Measurements from ENCODE around the gene IGSF9B.
"Not testable (repeated sequence)": the region's sequence is repeated elsewhere in the genome, so short reads cannot be mapped to it uniquely, and the experiment has no call there.

Gene IGSF9B, protein sequence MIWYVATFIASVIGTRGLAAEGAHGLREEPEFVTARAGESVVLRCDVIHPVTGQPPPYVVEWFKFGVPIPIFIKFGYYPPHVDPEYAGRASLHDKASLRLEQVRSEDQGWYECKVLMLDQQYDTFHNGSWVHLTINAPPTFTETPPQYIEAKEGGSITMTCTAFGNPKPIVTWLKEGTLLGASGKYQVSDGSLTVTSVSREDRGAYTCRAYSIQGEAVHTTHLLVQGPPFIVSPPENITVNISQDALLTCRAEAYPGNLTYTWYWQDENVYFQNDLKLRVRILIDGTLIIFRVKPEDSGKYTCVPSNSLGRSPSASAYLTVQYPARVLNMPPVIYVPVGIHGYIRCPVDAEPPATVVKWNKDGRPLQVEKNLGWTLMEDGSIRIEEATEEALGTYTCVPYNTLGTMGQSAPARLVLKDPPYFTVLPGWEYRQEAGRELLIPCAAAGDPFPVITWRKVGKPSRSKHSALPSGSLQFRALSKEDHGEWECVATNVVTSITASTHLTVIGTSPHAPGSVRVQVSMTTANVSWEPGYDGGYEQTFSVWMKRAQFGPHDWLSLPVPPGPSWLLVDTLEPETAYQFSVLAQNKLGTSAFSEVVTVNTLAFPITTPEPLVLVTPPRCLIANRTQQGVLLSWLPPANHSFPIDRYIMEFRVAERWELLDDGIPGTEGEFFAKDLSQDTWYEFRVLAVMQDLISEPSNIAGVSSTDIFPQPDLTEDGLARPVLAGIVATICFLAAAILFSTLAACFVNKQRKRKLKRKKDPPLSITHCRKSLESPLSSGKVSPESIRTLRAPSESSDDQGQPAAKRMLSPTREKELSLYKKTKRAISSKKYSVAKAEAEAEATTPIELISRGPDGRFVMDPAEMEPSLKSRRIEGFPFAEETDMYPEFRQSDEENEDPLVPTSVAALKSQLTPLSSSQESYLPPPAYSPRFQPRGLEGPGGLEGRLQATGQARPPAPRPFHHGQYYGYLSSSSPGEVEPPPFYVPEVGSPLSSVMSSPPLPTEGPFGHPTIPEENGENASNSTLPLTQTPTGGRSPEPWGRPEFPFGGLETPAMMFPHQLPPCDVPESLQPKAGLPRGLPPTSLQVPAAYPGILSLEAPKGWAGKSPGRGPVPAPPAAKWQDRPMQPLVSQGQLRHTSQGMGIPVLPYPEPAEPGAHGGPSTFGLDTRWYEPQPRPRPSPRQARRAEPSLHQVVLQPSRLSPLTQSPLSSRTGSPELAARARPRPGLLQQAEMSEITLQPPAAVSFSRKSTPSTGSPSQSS (N-terminal part only)

DNA sequence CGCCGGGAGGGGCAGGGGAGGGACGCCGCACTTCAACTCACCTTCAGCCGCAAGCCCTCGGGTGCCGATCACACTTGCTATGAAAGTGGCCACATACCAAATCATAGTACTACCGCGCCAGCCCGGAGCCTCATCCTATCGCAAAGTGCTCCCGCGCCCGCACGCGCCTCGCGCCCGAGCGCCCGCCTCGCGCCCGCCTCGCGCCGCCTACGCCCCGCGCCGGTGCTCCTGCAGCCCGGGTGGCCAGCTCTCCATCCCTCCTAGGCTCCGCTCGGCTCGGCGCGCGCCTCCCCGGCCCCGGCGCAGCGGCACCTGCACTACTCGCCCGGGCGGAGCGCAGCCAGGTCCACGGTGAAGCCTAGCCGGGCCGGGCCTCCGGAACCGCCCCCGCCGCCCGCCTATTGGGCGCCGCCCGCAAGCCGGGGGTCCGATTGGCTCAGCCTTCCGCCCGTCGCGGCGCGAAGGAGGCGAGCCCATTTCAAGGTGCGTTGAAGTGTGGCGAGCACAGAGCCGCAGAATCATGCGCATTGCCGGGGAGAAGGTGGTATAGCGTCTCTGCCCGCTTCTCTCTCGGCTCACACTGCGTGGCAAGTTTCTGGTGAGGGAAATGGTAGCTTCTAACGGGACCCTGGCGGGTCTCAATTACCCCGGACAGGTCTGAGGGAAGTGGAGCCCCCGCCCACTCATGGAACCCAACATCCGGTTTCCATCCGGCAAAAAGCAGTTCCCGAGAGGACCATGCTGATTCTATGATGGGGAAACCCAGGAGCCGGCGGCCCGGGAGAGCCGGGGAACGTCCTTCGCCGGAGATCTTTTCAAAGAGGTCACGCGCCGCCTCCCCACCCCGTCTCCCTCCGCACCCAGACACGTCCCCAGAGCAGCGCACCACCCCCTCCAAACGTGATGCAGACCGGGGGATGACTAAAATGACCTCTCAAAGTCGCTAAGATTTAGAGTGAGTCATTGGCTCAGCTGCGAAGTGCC, at the start of gene IGSF9B:
TSS of gene IGSF9B (minus strand) at position 319 of the 984 bp plus-strand sequence. CDS start at position 105, 214 bp downstream.
- peak; percentile 94 for DNase-seq

DNA sequence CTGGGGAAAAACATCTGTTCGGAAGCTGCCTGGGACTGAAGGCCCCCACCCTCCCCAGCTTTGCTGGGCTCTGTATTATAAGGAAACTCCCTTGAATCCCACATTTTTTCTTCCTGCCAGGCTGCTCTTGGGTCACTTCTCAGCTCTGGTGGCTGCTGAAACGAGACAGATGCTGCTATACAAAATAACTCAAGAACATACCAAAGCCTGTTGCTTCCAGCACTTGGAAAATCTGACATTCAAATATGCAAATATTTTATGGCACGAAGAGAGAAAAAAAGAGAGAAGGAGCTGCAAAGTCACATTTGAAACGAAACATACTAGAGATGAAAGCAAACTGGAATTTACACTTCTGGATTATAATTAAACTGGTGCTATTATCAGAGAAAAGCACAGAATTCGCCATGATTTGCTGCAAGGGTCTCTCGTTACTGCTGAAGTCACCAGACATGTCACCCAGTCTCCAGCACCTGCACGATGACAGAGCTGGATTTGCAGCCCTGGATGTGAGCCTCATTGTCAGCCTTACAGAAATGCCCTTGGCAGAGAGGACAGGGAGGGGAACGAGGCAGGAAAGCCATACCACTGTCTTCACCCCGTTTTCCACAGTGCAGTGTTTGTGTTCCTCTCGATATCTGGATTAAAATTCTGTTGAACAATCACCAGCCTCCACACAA, 47.9 kb upstream of the IGSF9B start:
- DNase-seq: no peak

DNA sequence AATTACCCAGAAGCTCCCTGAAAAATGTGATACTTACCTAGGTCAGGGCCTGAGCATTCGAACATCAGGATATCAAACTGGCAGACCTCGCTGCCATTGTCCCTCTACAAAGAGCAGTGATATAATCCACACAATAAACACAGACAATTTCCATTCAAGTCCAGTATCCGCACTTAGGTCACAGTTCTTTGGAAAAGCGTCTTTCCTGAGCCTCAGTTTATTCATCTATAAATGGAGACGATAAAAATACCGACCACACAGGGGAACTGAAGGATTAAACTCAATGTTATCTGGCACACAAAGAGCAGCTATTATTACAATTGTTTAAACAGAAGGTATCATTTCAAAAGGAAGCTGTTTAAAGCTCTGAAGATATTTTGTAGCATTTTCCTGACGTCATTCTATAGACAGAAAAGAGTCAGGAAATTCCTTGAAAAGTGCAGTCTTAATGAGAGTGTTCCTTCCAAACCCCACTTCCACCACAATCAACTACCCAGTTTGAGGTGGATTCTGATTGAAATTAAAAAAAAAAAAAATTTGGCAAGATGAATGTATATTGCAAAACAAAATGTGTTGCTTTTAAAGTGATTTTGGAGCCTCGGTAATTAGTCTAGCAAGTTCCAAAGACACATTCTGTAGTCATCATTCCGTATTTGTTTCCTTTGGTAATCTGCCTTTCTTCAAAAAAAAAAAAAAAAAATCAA, 47.2 kb upstream of the IGSF9B start:
- no peak for DNase-seq

DNA sequence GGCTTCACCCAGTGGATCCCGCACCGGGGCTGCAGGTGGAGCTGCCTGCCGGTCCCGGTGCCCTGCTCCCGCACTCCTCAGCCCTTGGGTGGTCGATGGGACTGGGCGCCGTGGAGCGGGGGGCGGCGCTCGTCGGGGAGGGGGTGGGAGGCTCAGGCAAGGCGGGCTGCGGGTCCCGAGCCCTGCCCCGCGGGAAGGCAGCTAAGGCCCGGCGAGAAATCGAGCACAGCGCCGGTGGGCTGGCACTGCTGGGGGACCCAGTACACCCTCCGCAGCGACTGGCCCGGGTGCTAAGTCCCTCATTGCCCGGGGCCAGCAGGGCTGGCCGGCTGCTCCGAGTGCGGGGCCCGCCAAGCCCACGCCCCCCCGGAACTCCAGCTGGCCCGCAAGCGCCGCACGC, 46.1 kb upstream of the IGSF9B start:
- DNase-seq: not testable (repeated sequence)

DNA sequence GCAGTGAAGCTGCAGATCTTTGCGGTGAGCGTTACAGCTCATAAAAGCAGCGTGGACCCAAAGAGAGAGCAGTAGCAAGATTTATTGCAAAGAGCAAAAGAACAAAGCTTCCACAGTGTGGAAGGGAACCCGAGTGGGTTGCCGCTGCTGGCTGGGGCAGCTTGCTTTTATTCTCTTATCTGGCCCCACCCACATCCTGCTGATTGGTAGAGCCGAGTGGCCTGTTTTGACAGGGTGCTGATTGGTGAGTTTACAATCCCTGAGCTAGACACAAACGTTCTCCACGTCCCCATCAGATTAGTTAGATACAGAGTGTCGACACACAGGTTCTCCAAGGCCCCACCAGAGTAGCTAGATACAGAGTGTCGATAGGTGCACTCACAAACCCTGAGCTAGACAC, 45.6 kb upstream of the IGSF9B start:
- not testable (repeated sequence) for DNase-seq

DNA sequence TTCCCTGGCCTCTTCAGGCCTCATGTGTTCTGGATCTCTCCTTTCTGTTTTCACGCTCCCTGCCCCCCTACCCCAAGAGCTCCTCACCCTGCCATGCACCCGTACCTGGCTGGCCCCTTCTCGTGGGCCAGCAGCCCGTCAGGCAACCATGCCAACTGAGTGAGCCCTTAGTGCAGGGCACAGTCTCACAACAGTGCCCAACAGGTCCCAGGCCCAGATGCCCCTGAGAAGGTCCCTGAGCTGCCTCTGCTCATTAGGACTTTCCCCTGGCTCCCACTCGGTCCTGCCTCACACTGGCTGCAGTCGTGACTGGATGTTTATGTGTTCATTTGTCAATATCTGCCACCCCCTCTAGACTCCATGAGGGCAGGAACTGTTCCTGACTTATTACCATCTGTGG, 44.8 kb upstream of the IGSF9B start:
- DNase-seq: no peak

DNA sequence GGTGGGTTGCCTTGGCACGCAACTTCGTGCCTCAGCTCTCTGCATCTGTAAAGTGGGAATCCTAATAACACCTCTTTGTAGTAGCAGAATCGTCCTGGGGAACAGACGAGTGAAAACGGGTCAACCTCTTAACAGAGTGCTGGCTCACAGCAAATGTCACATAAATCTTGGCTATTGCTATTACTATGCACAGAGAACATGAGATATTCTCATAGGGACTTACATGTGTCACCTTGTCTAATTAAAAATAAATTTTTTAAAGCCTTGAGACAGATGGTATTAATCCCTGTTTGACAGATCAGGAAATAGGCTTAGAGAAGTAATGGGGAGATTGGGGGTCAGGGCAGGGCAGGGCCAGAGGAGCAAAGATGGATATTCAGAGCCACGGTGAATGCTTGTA, 44.3 kb upstream of the IGSF9B start:
- DNase-seq: no peak

DNA sequence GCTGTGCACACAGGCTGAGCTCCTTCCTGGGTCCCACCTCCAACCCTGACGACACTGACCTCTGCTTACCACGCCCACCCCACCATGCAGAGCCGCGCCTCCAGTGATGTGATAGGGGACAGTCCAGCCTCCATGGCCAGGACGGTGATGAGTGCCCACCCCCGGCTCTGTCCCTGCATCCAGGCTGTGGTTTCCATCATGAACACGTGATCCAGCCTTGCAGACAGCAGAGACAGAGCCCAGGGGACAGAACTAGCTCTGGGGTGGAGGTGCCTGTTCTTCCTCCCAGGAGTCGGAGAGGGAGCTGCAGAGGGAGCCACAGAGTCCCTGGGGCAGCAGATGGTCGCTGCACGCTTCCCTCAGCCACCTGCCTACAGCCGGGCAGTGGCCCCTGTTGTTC, 42.6 kb upstream of the IGSF9B start:
- no peak for DNase-seq

DNA sequence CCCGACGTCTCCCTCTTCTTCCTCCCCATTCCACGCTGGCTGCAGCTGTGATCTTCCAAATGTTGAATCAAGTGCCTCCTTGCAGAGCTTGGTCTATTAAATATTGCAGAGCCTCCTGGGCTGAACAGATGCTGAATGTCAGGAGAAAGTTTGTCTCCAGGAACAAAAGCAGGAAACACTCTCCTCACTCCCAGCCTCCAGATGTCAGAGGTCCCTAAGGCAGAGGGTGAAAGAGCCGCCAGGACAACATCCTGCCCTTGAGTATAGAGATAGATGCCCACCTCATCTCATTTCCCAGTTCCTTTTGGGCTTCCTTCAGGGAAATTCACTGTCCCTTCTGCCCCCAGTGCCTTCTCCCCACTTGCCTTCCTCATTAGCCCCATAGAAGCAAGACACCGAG, 40.8 kb upstream of the IGSF9B start:
- DNase-seq: no peak

DNA sequence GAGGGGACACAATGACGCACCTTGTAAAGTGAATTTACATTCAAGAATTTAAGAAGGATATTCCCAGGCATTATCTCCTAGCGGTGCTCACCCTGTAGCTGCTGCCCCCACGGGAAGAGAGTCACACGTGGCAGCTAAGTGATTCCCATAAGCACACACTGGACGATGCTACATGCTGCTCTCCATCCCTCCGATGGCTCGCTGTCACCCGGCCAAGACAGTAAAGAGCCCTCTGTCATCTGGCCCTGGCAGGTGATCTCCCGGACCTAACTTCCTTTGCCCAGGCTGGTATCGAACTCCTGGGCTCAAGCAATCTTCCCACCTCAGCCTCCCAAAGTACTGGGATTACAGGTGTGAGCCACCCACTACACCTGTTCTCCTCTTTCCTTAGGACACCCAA, 39.9 kb upstream of the IGSF9B start:
- no peak for DNase-seq

DNA sequence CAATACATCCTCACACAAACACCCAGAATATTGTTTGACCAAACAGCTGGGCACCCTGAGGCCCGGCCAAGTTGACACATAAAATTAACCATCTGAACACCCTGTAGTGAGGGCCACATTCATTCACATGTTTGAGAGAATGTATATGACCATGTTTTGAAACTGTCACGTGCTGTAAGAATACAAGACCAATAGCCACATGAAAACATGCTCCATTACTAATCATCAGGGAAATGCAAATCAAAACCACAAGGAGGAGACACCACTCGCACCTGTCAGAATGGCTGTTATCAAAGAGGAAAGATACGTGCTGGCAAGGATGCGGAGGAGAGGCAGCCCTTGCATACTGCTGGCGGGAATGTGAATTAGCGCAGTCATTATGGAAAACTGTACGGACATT, 38.3 kb upstream of the IGSF9B start:
- no peak for DNase-seq

DNA sequence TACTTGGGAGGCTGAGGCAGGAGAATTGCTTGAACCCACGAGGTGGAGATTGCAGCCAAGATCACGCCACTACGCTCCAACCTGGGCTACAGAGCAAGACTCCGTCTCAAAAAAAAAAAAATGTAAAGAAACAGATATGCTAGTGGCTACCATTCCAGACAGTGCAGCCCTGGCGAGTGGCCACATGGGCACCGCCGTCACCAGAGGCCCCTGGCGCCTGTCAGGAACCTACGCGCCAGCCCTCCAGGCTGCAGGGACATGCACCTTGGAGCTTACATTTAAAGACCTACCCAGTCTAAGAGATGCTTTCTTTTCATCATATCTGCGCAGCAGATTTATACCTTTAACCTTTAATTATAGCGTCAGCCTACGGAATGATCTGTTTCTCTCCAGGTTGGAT, 37.2 kb upstream of the IGSF9B start:
- DNase-seq: no peak

DNA sequence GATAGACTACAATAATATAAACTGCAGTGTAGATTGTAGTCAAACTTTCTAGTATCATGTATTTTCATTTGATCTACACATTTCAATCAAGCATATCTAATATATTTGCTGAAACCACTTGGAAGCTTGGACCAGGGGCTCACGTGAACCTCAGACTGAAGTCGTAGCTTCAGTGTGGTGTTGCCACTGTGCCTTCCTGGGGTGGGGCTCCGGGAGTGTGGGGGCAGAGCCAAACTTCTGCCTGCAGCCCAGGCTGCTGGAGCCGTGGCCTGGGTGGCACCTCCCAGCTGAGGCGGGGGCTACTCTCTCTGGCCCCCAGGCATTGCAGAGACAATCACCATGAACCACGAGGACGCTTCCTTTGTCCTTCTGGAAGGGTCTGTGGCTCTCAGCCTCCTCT, 36.3 kb upstream of the IGSF9B start:
- DNase-seq: no peak

DNA sequence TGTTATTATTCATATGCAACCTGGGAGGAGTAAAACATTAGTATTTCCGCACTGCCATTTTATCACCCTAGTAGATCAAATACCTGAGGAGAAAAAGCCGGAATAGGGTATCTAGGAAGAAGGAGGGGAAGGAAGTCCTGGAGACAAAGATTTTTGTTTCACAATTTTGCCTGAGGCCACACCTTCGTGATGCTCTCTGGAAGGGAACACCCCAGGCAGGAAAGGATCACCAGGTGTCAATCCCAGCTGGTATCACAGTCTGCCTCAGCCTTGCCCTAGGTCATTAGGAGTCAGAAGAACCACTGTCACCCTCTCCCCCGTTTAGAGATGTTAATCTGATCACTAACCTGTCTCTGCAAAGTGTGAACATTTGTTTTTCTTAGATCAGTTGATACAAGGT, 35.4 kb upstream of the IGSF9B start:
- no peak for DNase-seq

DNA sequence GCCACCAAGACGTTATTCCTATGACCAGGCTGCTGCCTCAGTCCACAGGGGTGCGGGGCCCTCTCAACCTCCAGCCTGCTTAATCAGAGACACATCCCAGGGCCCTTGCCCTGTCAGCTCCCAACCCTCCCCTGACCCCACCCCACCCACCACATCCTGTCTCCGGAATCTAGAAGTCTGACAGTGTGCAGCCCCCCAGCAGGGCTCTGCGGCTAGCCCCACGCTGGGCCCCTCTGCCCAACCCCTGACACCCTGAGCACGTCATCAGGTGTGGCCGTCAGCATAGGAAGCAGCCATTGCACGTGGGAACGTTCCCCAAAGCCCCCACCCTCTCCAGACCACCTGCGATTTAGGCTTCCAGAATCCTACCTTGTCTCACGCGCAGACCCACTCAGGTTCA, 34.3 kb upstream of the IGSF9B start:
- no peak for DNase-seq

DNA sequence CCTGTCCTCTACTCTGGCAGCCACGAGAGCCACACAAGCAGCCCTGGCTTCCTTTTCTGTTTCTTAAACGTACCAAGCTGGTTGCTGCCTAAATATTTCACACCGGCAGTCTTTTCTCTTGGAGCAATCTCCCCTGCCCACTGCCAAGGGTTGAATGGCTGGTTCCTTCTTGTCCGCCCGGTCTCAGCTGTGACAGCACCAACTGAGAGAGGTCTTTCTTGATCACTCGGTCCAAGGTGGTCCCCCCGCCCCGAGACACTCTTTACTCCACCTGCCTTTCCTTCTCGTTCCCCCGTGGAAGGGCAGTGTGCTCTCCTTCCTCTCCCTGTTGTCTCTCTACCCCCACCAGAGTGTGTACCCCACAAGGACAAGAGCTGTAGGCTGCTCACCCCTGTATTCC, 33.7 kb upstream of the IGSF9B start:
- DNase-seq: no peak

DNA sequence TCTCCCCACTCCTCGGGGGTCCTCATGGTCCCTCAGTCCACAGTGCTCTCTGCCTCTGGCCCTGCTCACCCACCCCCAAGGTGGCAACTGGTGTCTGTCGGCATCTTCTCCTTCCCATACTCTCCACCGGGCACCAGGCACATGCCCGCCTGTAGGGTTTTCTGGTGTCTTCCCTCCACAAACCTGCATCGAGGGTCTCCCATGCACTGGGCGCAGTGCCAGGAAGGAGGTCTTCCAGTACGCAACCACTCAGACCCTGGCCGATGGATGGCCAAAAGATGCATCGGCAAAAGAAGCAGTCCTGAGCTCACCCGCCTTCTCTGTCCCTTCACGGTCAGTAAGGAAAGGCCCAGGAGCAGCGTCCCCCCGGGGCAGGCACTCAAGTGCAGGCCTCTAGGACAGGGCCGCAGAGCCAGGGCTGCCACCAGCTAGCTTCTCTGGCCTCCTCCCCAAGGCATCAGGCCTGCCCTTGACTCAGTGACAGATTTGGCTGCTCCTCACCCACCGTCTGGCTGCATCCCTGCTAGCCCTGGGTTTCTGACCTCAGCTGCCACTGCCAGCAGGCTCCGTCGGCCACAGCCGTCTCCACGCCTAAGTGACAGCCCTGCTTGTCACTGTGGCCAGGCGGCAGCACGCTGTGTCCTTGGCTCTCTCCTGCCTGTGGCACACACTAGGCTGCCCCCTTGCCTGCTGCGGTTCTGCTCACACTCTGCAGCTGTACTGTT, 32.1 kb upstream of the IGSF9B start:
- DNase-seq: no peak

DNA sequence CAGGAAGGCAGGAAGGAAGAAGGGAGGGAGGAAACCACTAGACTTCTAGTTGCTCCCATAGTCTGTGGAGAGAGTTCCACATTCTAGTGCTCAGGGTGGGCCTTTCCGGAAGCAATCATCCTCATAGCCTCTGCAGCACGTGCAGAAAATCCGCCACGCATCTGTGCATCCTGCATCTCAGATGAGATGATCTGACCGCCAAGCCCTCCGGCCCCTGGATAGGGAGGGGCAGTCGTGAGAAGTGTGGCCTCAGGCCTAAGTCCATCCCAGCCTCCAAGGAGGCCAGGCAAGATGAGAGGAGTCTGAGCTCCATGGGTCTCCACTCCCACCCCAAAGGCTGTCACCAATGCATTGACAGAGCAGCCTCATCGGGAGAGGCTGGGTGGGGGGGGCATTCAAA, 30.4 kb upstream of the IGSF9B start:
- no peak for DNase-seq

DNA sequence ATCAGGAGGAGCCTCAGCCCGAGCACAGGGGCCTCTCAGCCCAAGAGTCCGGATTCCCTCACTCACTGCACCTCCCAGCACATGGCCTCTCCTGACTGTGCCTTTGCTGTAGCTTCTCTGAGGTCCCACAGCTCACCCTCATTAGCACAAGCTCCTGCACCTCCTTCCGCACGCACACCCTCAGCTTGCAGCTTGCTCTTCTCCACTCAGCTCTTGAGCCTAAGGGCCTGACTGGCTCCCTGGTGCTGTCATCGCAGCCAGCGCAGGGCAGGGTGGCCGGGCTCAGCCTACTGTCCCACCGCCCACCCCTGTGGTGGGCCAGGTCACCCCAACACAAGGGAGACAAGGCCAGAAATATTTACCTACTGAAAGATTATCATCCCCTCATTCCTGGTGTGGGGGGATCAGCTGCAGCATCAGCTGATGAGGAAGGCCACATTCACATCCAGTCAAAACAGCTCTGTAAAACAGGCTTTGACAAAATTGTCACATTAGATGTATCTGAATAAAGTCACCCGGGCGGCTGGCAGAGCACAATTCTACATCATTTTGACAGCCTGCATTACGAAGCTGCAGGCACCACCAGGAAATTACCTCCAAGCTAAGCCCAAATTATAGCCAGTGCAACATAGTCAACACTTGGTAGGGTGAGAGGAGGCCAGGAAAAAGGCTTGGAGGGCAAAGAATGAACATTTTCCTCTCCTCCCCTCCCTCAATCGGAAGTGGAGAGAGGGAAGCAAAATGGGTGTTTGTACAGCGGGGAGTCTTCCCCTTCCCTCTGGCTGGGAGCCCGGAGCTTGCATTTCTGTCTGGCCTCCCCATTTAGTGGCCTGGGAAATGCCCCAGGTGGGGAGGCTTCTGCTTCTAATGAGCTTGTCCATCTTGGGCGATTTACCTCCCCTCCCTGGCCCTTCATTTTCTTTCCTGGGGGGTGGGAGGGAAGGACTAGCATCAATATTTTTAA, 29.5 kb upstream of the IGSF9B start:
- no peak for DNase-seq
